HFF-Myc (cell line): Measurements from ENCODE around the gene ARHGAP15.

Experiments
- DNase-seq: peaks from one replicate; pipeline ENCODE4 v3.0.0-alpha.2; 2011; ENCODE audit warnings: low read depth; ENCODE audit errors: extremely low read depth
- H3K4me3 ChIP-seq: replicated peaks from 2 replicates; pipeline ENCODE4 v1.5.1; 2011; ENCODE audit warnings: low read depth, mild to moderate bottlenecking, control low read depth, low read length
- CTCF ChIP-seq: IDR thresholded peaks from 2 replicates; pipeline ENCODE4 v1.5.1; 2012; ENCODE audit warnings: mild to moderate bottlenecking, low read depth, low read length, control low read depth; ENCODE audit errors: missing control alignments

Gene ARHGAP15

GRCh38 chr2:143401861-143402260 is 272.6 kb downstream of the ARHGAP15 start:
- no peak for TF ChIP-seq CTCF
- DNase-seq: no peak
- H3K4me3 ChIP-seq: no peak overlapping the region

- H3K4me3 ChIP-seq: no peak overlapping the region
- TF ChIP-seq CTCF: no peak
- no peak for DNase-seq
Measured at GRCh38 chr2:143402451-143402850, 273.2 kb downstream of the ARHGAP15 start.

- no peak for DNase-seq
- no peak for TF ChIP-seq CTCF
- H3K4me3 ChIP-seq: no peak overlapping the region
Measured at GRCh38 chr2:143410082-143410897, 281.1 kb downstream of the ARHGAP15 start.

GRCh38 chr2:143415571-143415970 is 286.4 kb downstream of the ARHGAP15 start:
- H3K4me3 ChIP-seq: no peak overlapping the region
- DNase-seq: no peak
- TF ChIP-seq CTCF: no peak

- TF ChIP-seq CTCF: no peak
- DNase-seq: no peak
- H3K4me3 ChIP-seq: no peak overlapping the region
Measured at GRCh38 chr2:143417428-143417827, 288.2 kb downstream of the ARHGAP15 start.

- no peak overlapping the region for H3K4me3 ChIP-seq
- no peak for DNase-seq
- TF ChIP-seq CTCF: no peak
Measured at GRCh38 chr2:143420313-143420712, 291.1 kb downstream of the ARHGAP15 start.

- no peak for DNase-seq
- no peak overlapping the region for H3K4me3 ChIP-seq
- no peak for TF ChIP-seq CTCF
Measured at GRCh38 chr2:143422681-143423080, 293.5 kb downstream of the ARHGAP15 start.
